ENCODE measurements around the gene PDK2.

PDK2 gene

GRCh38 chr17:50139950-50140885, 45.1 kb downstream of the PDK2 start:
- peak; percentile 82 for DNase-seq

DNA sequence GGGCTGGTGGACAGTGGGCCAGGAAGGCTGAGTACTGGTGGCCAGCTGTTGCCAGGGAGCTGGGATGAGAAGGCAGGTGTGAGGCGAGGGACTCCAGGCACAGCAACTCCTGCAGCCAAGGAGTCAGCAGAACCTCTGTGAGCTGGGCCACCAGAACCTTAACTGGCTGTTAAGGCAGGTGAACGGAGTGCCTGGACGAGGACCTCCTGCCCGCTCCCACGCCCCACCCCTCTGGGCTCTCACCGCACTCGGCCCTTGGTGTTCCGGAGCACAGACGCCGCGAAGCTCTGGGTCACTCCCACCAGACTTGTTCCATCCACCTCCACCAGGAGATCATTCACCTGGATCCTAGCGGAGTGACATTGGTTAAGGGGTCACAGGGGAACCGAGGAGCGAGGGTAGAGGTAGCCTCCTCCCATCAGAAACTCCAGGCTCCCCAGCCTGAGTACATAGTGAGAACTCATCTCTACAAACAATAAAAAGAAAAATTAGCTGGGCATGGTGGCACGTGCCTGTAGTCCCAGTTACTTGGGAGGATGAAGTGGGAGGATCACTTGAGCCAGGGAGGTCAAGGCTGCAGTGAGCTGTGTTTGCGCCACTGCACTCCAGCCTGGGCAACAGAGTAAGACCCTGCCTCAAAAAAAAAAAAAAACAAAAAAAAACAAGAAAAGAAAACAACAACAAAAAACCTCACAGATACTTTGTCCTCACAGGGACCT, 46.0 kb downstream of the PDK2 start:
- no peak for DNase-seq

GRCh38 chr17:50141745-50142110, 46.6 kb downstream of the PDK2 start:
- DNase-seq, result no peak

DNA sequence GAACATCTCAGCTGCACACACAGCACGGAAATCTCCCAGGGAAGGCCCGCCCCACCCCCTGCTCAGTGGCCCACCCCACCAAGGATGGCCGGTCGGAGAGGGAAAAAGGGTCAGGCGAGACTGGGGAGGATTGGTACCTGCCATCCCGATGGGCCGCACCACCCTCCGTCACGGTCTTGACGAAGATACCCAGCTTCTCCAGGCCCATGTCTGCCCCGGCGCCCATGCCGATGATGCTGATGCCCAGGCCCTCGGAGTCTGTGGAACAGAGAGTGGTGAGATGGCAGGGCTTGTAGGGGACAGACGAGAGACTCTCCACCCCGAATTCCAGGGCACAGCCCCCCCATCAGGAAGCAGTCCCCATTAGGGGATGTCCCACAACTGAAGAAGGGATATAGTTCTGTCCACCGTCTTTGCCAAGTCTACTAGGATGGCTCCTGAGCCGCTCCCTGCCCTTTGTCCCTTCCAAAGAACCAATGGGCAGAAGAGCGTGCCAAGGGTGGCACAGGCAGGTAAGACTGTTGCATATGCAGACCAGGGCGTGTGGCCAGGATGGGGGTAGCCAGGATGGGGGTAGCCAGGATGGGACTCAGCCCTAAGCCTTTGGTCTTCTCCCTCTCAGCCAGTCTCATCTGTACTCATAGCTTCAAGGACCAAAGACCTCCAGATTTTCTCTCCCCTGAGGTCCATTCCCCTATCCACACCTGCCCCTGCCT, 48.5 kb downstream of the PDK2 start:
- DNase-seq, result peak; percentile 19

DNA sequence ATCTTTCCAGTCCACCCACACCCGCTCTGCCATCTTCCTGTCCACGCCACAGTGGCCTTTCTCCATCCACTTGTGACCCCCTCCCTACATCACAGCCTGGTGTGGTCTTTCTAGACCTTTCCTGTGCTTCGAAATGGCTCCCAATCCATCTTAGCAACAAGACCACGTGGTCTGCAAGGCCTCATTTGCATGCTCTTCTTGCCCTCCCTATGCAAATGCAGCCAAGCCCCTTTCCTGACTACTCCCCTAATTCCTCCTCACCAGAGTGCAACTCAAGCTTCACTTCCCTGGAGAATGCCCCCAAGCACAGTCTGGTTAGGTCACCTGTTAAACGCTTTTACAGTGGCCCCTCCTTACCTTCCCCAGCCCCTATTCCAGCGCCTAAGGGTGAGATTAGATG, 49.2 kb downstream of the PDK2 start:
- DNase-seq, result no peak

DNA sequence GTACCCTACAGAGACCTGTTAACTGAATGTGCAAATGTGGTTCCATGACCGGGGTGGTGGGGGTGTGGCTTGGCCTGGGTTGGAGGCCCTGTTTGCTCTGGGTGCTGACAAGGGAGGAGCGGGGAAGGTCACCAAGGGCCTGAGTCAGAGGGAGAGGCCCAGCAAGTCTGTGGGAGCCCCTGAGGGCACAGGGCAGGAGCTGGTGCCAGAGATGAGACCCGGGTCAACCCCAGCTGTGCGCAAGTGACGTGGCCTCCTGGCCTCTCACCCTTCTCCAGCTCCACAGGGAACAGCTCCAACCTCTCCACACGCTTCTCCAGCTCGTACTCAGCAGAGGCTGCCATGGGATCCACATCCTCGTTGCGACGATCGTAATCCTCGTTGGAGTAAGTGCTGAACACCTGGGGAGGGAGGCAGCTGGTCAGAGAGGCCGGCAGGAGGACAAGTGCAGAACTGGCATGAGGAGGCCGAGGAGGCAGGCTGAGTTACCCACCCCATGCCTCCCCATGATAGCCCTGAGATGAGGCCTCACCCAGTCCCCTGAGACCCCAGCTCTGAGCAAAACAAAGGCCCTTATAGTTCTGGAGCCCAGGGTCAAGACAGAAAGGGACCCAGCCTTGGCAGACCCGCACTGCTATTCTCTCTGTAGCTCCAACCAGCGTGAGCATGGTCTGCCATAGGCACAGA, 49.8 kb downstream of the PDK2 start:
- peak; percentile 27 for DNase-seq

GRCh38 chr17:50145532-50146229, 50.5 kb downstream of the PDK2 start:
- DNase-seq, result peak; percentile 26

- peak; percentile 28 for DNase-seq
These were observed 51.2 kb downstream of the PDK2 start for GRCh38 chr17:50146230-50146926.

DNA sequence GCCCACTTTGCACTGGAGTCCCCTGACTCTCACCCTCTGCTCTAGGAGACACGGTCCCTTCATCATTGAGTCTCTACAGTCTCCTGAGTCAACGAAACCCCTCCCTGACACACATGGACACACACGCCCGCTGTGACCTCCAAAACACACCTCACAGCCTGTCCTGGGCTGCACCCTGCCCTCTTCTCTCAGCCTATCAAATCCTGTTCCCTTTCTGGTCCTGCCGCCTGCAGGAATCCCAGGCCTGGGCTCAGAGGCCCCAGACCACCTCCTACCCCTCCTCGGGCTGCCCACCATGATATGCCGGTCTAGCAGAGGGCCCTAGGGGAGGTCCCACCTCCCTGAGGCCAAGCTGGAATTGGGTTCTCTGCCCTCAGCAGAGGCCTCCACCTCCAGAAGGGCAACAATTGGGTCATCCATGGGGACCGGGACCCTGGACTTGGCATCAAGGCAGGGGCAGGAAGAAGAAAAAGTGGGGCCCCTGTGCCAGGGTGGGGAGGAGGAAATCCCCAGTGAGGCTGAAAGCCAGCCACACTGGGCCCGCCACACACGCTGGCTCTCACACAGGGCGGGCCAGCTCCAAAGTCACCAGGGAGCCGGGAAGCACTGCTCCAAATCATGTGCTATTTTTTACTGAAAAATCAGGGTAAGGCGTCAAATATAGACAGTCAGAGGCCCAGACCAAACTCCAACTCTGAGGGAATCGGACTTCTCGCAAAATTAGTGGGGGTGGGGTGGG, 51.9 kb downstream of the PDK2 start:
- peak; percentile 30 for DNase-seq

DNA sequence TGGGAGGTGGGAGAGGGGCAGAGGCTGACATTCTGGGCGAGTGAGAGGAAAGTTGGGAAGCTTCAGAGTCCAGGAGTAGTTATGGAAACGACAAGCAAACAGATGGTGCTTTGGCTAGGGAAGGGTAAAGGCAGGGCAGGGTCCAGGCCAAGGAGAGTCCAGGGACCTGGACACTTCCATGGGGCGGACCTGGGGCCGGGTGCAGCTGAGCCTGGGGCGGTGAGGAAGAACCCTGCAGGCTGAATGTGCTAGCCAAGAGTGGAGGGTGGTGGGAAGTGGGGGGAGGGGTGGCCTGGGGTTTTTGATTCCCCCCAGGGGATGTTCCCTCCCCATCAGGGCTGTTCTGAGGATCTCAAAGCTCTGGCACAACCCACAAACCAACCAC, 52.7 kb downstream of the PDK2 start:
- DNase-seq, result peak; percentile 60

DNA sequence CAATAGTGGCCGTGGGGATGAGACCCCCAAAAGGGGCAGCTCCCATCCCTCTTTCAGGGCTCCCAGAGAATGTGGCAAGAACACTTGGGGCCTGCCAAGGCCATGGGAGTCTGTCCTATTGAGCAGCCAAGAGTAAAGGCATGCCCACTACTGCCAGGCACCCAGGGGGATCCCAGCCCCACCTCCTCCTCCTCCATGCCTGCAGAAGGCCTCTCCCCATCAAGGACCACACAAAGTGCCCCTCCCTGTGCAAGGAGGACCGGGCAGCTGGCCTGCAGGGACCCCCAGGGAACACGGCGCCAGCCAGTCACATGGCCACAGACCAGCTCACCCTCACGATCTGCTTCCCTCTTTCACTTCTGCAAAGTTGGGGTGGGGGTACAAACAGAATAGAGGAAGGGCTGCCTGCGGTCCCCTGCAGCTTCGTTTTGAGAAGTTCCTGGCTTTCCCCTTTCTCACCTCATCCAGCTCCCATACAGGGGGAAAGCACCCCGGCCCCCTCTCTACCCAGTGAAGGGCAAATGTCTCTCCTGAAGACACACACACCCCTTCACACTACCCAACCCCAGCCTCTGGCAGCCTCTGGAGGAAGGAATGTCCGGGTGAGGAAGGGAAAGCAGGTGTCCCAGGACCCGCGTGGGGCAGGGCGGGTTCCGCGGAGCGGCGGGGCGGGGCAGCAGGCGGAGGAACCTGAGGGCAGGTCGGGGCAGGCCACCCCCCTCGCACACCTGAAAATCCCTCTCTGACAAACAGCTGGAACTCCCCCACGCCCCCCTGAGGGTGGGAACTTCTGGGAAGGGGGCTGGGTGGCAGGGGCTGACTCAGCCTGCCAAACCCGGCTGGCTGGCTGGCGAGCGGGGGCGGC, 53.3 kb downstream of the PDK2 start:
- peak; percentile 85 for DNase-seq

DNA sequence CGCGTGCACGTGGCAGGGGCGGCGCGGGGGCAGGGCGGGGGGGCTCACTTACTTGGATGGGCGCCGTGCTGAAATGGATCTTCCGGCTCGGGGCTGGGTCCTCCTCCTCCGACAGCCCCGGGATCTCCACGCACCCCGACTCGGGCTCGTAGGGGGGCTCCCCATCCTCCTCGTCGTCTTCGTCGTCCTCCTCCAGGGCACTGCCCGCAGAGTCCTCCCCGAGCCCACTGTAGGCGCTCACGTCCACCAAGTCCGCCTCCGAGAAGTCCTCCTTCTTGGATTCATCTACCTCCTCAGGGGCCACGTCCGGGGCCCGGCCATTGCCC, 53.9 kb downstream of the PDK2 start:
- DNase-seq, result no peak

DNA sequence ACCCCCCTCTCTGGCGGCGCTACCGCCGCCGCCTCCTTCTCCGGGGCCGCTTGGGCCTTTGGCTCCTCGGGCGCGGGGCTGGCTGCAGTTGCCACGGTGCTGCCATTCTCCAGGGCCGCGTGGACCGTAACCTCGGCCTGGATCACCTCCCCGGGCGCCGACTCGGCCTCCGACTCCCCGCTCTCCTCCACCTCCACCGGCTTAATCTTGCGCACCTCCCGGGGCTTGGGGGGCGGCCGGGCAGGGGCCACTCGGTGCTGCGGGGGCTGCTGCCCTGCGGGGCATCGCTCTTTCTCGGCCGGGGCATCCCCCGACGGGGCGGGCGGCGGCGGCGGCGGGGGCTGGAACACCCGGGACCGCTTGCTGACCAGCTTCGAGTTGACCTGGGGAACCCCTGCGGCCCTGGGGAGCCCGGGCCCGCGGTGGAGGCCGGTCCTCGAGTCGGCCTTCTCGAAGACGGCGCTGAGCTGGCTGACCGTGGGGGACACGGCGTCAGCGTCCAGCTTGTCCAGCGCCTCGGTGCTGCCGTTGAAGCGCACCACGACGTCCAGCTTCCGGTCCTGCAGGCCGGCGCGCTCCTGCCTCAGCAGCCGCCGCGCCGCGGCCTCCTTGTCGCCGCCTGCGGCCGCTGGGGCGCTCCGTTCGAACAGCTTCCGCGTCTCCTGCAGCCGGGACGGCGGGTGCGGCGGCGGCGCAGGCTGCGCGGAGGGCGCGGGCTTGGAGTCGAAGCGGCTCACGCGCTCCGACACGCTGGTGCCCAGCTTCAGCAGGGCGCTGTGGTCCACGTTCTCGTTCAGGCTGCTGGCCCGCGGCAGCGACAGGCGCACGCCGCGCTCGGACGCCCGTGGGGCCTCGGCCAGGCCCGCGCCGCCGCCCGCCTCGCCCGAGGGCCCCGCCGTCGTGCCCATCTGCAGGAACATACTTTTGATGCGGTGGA, 54.5 kb downstream of the PDK2 start:
- peak; percentile 59 for DNase-seq

GRCh38 chr17:50150354-50151040, 55.3 kb downstream of the PDK2 start, which contains the start of gene PPP1R9B:
TSS of gene PPP1R9B (minus strand) at chr17:50150677. CDS start at chr17:50150513, 164 bp downstream.
- no peak for DNase-seq

DNA sequence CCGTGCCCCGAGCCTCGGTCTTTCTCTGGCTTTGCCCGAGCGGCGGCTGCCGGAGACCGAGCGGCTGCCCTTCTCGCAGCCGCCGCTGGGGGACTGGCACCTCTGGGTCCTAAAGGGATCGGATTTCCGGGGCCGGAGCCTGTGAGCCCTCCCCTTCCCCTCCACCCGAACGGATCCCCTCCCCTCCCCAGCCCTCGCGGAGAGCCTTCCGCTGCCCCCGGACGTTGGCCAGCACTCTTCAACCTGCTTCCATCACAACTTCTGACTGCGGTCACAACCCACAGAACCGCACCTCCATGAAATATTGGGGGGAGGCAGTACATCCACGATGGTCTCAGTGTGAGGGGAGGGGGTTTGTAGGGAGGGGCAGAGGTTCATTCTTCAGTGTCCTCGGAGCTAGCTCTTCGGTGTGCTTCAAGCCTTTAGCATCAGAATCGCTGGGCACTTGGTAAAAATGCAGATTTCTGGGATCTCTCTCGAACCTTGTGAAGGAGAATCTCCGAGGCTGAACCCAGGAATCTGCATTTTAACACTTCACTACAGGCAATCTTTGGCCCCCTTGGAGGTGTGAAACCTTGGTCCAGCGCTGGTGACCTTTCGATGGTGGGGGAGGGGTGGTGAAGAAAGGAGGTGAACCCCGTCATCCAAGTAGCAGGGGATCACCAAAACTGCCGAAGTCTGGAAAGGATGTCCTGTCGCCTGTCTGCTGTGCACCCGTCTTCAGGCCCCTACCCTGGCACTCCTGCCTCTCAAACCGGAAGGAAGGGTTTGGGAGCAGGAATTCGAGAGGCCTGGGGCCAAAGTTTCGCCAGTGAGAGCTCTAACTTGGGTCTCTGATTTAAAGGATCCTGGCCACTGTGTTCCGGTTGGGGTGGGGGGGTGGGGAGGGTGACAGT, 56.1 kb downstream of the PDK2 start:
- DNase-seq, result peak; percentile 94

DNA sequence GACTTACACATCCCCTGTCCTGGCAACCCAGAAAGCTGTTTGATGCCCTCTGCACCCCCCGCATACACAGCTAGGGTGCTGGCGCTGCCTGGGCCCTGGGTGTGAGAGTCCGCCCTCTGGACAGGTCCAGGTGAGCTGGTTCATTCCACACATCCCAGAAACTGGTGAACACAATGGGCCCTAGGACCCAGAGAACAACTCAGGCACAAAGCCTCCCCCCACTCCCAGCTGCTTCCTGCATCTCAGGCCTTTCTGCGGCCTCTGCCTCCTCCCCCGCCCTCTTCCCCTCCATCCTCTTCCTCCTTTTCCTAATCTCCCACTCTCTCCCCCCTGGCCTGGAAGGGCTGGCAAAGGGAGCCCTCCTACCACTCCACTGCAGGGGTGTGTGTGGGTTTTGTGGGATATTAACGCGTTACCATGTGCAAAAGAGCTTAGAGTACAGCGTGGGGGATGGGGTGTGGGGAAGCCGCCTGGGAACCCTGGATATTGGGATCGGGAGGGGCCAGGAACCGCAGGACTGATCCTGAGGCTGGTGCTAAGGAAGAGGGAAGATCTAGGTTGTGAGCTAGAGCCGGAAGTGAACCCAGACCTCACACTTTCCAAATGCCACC, 56.9 kb downstream of the PDK2 start:
- DNase-seq, result peak; percentile 92

All from left hindlimb (tissue), 1 donor.